ENCODE results near the gene EXOG.

The EXOG gene

GRCh38 chr3:38554127-38554827 is 58.1 kb downstream of the EXOG start:
- H3K27ac ChIP-seq, result no peak overlapping the region
- no peak for TF ChIP-seq CTCF (conservative IDR thresholded peaks at IDR 0.05)

- TF ChIP-seq CTCF (conservative IDR thresholded peaks at IDR 0.05), result no peak
- H3K27ac ChIP-seq, result no peak overlapping the region
These were observed 59.2 kb downstream of the EXOG start for GRCh38 chr3:38555149-38555840.

GRCh38 chr3:38555926-38556325 is 59.8 kb downstream of the EXOG start:
- no peak overlapping the region for H3K27ac ChIP-seq
- TF ChIP-seq CTCF (conservative IDR thresholded peaks at IDR 0.05), result no peak

- H3K27ac ChIP-seq, result no peak overlapping the region
- TF ChIP-seq CTCF (conservative IDR thresholded peaks at IDR 0.05), result no peak
These were observed 60.7 kb downstream of the EXOG start for GRCh38 chr3:38556640-38557358.

GRCh38 chr3:38558864-38559263 is 62.7 kb downstream of the EXOG start:
- no peak for TF ChIP-seq CTCF (conservative IDR thresholded peaks at IDR 0.05)
- H3K27ac ChIP-seq, result no peak overlapping the region

- H3K27ac ChIP-seq, result no peak overlapping the region
- TF ChIP-seq CTCF (conservative IDR thresholded peaks at IDR 0.05), result no peak
These were observed 64.1 kb downstream of the EXOG start for GRCh38 chr3:38560284-38560683.

- no peak for TF ChIP-seq CTCF (conservative IDR thresholded peaks at IDR 0.05)
- H3K27ac ChIP-seq, result no peak overlapping the region
These were observed 65.0 kb downstream of the EXOG start for GRCh38 chr3:38560996-38561717.
